CD8-positive, alpha-beta memory T cell (primary cell): ENCODE measurements around the gene ZNF420. TPM values are rescaled to one million over a fixed set of nuclear protein-coding genes. Genes with fewer than 3 reads are reported as not detected.
"Not testable (repeated sequence)": the region's sequence is repeated elsewhere in the genome, so short reads cannot be mapped to it uniquely, and the experiment has no call there.

Experiments used
- CTCF ChIA-PET: fragments of 350-600 bp; sonication (Branson Sonifier 250); formaldehyde crosslinking; loops from one replicate; lab custom pipeline; 2021; ENCODE audit warnings: antibody characterized with exemption; lab: Charles Lee
- POLR2A ChIA-PET: fragments of 350-600 bp; sonication (Branson Sonifier 250); formaldehyde crosslinking; loops from one replicate; lab custom pipeline; 2021; ENCODE audit warnings: antibody characterized with exemption; lab: Charles Lee
- DNase-seq, 5 donors: peaks; one replicate each; pipeline versions ENCODE4 v3.0.0 to v3.0.0-alpha.2; 2020 to 2022; ENCODE audit warnings: mixed read lengths in 1 of 5
- H3K27ac ChIP-seq: one replicate; pipeline ENCODE4 v1.7.0; 2013; ENCODE audit warnings: low read depth, mild to moderate bottlenecking, low read length, moderate library complexity
- H3K27me3 ChIP-seq: 2 replicates; pipeline ENCODE4 v1.7.0; 2013; ENCODE audit warnings: low read length, mild to moderate bottlenecking; ENCODE audit not compliant: insufficient read depth, poor library complexity, severe bottlenecking
- H3K36me3 ChIP-seq: 2 replicates; pipeline ENCODE4 v1.7.0; 2013; ENCODE audit warnings: mild to moderate bottlenecking, low read length, moderate library complexity; ENCODE audit not compliant: insufficient read depth
- H3K4me1 ChIP-seq: 2 replicates; pipeline ENCODE4 v1.7.0; 2013; ENCODE audit warnings: mild to moderate bottlenecking, low read length, moderate library complexity; ENCODE audit not compliant: insufficient read depth
- H3K4me3 ChIP-seq: 2 replicates; pipeline ENCODE4 v1.7.0; 2013; ENCODE audit warnings: mild to moderate bottlenecking, low read length
- H3K9me3 ChIP-seq: 2 replicates; pipeline ENCODE4 v1.7.0; 2013; ENCODE audit warnings: mild to moderate bottlenecking, low read length
- H3K27ac Mint-ChIP-seq, 8 donors: one replicate each; pipeline ENCODE4 v1.8.0; 2020 to 2021; ENCODE audit warnings: mixed read lengths in 8 of 8, mild to moderate bottlenecking in 6 of 8, inconsistent platforms in 3 of 8, moderate library complexity in 3 of 8
- H3K27me3 Mint-ChIP-seq, 2 donors: one replicate each; pipeline ENCODE4 v1.8.0; 2020 to 2021; ENCODE audit warnings: mixed read lengths in 2 of 2, mild to moderate bottlenecking in 1 of 2, moderate library complexity in 1 of 2
- H3K36me3 Mint-ChIP-seq, 3 donors: one replicate each; pipeline ENCODE4 v1.8.0; 2020 to 2021; ENCODE audit warnings: mixed read lengths in 3 of 3, inconsistent platforms in 1 of 3, mild to moderate bottlenecking in 1 of 3
- H3K4me1 Mint-ChIP-seq, 3 donors: one replicate each; pipeline ENCODE4 v1.8.0; 2020 to 2021; ENCODE audit warnings: mixed read lengths in 3 of 3, inconsistent platforms in 1 of 3, mild to moderate bottlenecking in 1 of 3
- H3K4me3 Mint-ChIP-seq, 7 donors: one replicate each; pipeline ENCODE4 v1.8.0; 2020 to 2021; ENCODE audit warnings: mixed read lengths in 7 of 7, mild to moderate bottlenecking in 6 of 7, moderate library complexity in 4 of 7, inconsistent platforms in 2 of 7
- H3K9me3 Mint-ChIP-seq, 5 donors: one replicate each; pipeline ENCODE4 v1.8.0; 2020 to 2022; ENCODE audit warnings: mixed read lengths in 5 of 5, mild to moderate bottlenecking in 3 of 5, moderate library complexity in 2 of 5, inconsistent platforms in 1 of 5
- polyA plus RNA-seq: library from polyadenylated mRNA; unstranded; fragments of 300-500 nt; fragmentation: Illumina TruSeq; gene quantifications from one replicate; pipeline ENCODE4 v1.2.3, GENCODE V29; 2021
- total RNA-seq, 2 experiments: library from RNA; stranded (reverse); gene quantifications; one replicate each; pipeline ENCODE4 v1.2.3, GENCODE V29; 2021

ZNF420 gene
- 10 to 100 TPM; 15.6 to 19.2 TPM for total RNA-seq
- polyA plus RNA-seq: 24.7 TPM

- H3K4me1 ChIP-seq: peaks cover 18% of the 10 kb centered on the region
- H3K4me3 Mint-ChIP-seq: peak within 1 kb of the TSS; percentile 90 to 99 (median 98)
- ChIA-PET POLR2A (interaction anchor here (0.5 to 1.4 kb wide), 9 partner anchors 94 to 863 kb away, joined by 3 to 6 read pairs (median 4); partner anchors contain the start of genes ZNF146, ZNF382, ZNF527 and ZNF540), CTCF (interaction anchor here (0.8 to 1.0 kb wide), 2 partner anchors 9 to 702 kb away, joined by 3 to 4 read pairs; partner anchors contain the start of gene ZNF573)
- no peaks in the 10 kb centered on the region for H3K36me3 ChIP-seq
- H3K27me3 ChIP-seq: no peaks in the 10 kb centered on the region
- peaks cover 37 to 45% (median 40%) of the 10 kb centered on the region in 3 donors for H3K4me1 Mint-ChIP-seq
- H3K27me3 Mint-ChIP-seq: no peaks in the 10 kb centered on the region
- peak within 1 kb of the TSS; percentile 87 for H3K4me3 ChIP-seq
- H3K36me3 Mint-ChIP-seq: peaks cover 12 to 28% (median 26%) of the 10 kb centered on the region in 3 donors
- peaks cover 3% of the 10 kb centered on the region for H3K9me3 ChIP-seq
- H3K27ac ChIP-seq: peak within 1 kb of the TSS; percentile 69
- peaks cover 2 to 21% (median 16%) of the 10 kb centered on the region in 5 donors for H3K9me3 Mint-ChIP-seq
- peak; percentile 79 to 92 (median 87) for DNase-seq
- peak within 1 kb of the TSS; percentile 75 to 98 (median 96) for H3K27ac Mint-ChIP-seq
Observed at GRCh38 chr19:37077934-37078716, at the start of gene ZNF420. Gene ZNF420 (plus strand): TSS chr19:37078433. CDS start chr19:37089119, 10,686 bp downstream.

- ChIA-PET CTCF (no interaction called here), POLR2A (no interaction called here)
- Histone ChIP-seq H3K4me1 (no peaks in the 10 kb centered on the region), H3K27me3 (no peaks in the 10 kb centered on the region), H3K27ac (no peak overlapping the region), H3K36me3 (no peaks in the 10 kb centered on the region), H3K9me3 (no peaks in the 10 kb centered on the region), H3K4me3 (no peak overlapping the region)
- Mint-ChIP-seq H3K27ac (no peak overlapping the region), H3K36me3 (peaks cover 3 to 4% (median 3%) of the 10 kb centered on the region in 3 donors), H3K4me3 (no peak overlapping the region), H3K27me3 (no peaks in the 10 kb centered on the region), H3K4me1 (no peaks in the 10 kb centered on the region), H3K9me3 (peaks cover 25 to 58% (median 40%) of the 10 kb centered on the region in 5 donors)
- DNase-seq: no peak
Observed at GRCh38 chr19:37045140-37045539, 33.1 kb upstream of the ZNF420 start.

GRCh38 chr19:37055330-37055729 is 22.9 kb upstream of the ZNF420 start:
- H3K4me3 Mint-ChIP-seq: no peak overlapping the region
- Histone ChIP-seq H3K4me3 (no peak overlapping the region), H3K9me3 (no peaks in the 10 kb centered on the region), H3K27ac (no peak overlapping the region), H3K4me1 (no peaks in the 10 kb centered on the region), H3K36me3 (no peaks in the 10 kb centered on the region), H3K27me3 (no peaks in the 10 kb centered on the region)
- ChIA-PET POLR2A (no interaction called here), CTCF (no interaction called here)
- H3K27me3 Mint-ChIP-seq: no peaks in the 10 kb centered on the region
- no peaks in the 10 kb centered on the region for H3K4me1 Mint-ChIP-seq
- H3K9me3 Mint-ChIP-seq: peaks cover 21 to 71% (median 56%) of the 10 kb centered on the region in 5 donors
- no peak for DNase-seq
- peaks cover 2 to 26% (median 10%) of the 10 kb centered on the region in 3 donors for H3K36me3 Mint-ChIP-seq
- no peak overlapping the region for H3K27ac Mint-ChIP-seq

- DNase-seq: no peak
- H3K9me3 ChIP-seq: no peaks in the 10 kb centered on the region
Observed at GRCh38 chr19:37056776-37057175, 21.5 kb upstream of the ZNF420 start.

GRCh38 chr19:37059142-37059541 is 19.1 kb upstream of the ZNF420 start:
- POLR2A ChIA-PET: no interaction called here
- no peak for DNase-seq
- H3K4me1 Mint-ChIP-seq: no peaks in the 10 kb centered on the region
- Histone ChIP-seq H3K9me3 (peaks cover 4% of the 10 kb centered on the region), H3K27ac (no peak overlapping the region), H3K27me3 (no peaks in the 10 kb centered on the region), H3K36me3 (no peaks in the 10 kb centered on the region), H3K4me3 (no peak overlapping the region), H3K4me1 (no peaks in the 10 kb centered on the region)
- peaks cover 4 to 33% (median 7%) of the 10 kb centered on the region in 3 donors for H3K36me3 Mint-ChIP-seq
- no peak overlapping the region for H3K4me3 Mint-ChIP-seq
- CTCF ChIA-PET: no interaction called here
- H3K27ac Mint-ChIP-seq: no peak overlapping the region
- H3K9me3 Mint-ChIP-seq: peaks cover 26 to 76% (median 60%) of the 10 kb centered on the region in 5 donors
- H3K27me3 Mint-ChIP-seq: peaks cover 0 to 3% of the 10 kb centered on the region in 2 donors

More at GRCh38 chr19:37056776-37057175, 21.5 kb upstream of the ZNF420 start:
- Mint-ChIP-seq H3K9me3 (peaks cover 28 to 72% (median 53%) of the 10 kb centered on the region in 5 donors), H3K27me3 (peaks cover 0 to 3% of the 10 kb centered on the region in 2 donors), H3K4me3 (no peak overlapping the region), H3K36me3 (peaks cover 4 to 25% (median 7%) of the 10 kb centered on the region in 3 donors), H3K27ac (no peak overlapping the region), H3K4me1 (no peaks in the 10 kb centered on the region)
- ChIA-PET CTCF (no interaction called here), POLR2A (no interaction called here)
- Histone ChIP-seq H3K27me3 (no peaks in the 10 kb centered on the region), H3K4me3 (no peak overlapping the region), H3K4me1 (no peaks in the 10 kb centered on the region), H3K36me3 (no peaks in the 10 kb centered on the region), H3K27ac (no peak overlapping the region)

- CTCF ChIA-PET, H3K27me3 Mint-ChIP-seq, H3K36me3 ChIP-seq, H3K27me3 ChIP-seq, H3K4me3 Mint-ChIP-seq, H3K9me3 ChIP-seq, H3K4me1 Mint-ChIP-seq, DNase-seq, H3K4me1 ChIP-seq, H3K4me3 ChIP-seq, POLR2A ChIA-PET, H3K27ac ChIP-seq, H3K27ac Mint-ChIP-seq: not testable (repeated sequence)
- peaks cover 44 to 76% (median 60%) of the 10 kb centered on the region in 5 donors for H3K9me3 Mint-ChIP-seq
- H3K36me3 Mint-ChIP-seq: peaks cover 6 to 39% (median 14%) of the 10 kb centered on the region in 3 donors
Observed at GRCh38 chr19:37064886-37065285, 13.3 kb upstream of the ZNF420 start.

- Mint-ChIP-seq H3K9me3 (peaks cover 5 to 18% (median 15%) of the 10 kb centered on the region in 5 donors), H3K4me1 (peaks cover 21 to 22% (median 22%) of the 10 kb centered on the region in 3 donors), H3K4me3 (no peak overlapping the region), H3K27ac (no peak overlapping the region), H3K36me3 (peaks cover 4 to 8% (median 6%) of the 10 kb centered on the region in 3 donors), H3K27me3 (no peaks in the 10 kb centered on the region)
- Histone ChIP-seq H3K9me3 (no peaks in the 10 kb centered on the region), H3K4me1 (peaks cover 12% of the 10 kb centered on the region), H3K27ac (no peak overlapping the region), H3K36me3 (no peaks in the 10 kb centered on the region), H3K27me3 (no peaks in the 10 kb centered on the region), H3K4me3 (no peak overlapping the region)
- DNase-seq: no peak
- POLR2A ChIA-PET: no interaction called here
- CTCF ChIA-PET: no interaction called here
Observed at GRCh38 chr19:37074111-37074510, 4.1 kb upstream of the ZNF420 start.

- Histone ChIP-seq H3K4me3 (no peak overlapping the region), H3K4me1 (peaks cover 18% of the 10 kb centered on the region), H3K27me3 (no peaks in the 10 kb centered on the region), H3K27ac (no peak overlapping the region), H3K9me3 (no peaks in the 10 kb centered on the region), H3K36me3 (no peaks in the 10 kb centered on the region)
- POLR2A ChIA-PET: no interaction called here
- H3K4me3 Mint-ChIP-seq: peak overlapping the region in 1 of 7 donors; percentile 1
- peaks cover 0 to 13% (median 8%) of the 10 kb centered on the region in 5 donors for H3K9me3 Mint-ChIP-seq
- no peak for DNase-seq
- H3K27me3 Mint-ChIP-seq: no peaks in the 10 kb centered on the region
- H3K36me3 Mint-ChIP-seq: peaks cover 4 to 8% (median 6%) of the 10 kb centered on the region in 3 donors
- CTCF ChIA-PET: no interaction called here
- H3K27ac Mint-ChIP-seq: no peak overlapping the region
- H3K4me1 Mint-ChIP-seq: peaks cover 27 to 29% (median 29%) of the 10 kb centered on the region in 3 donors
Observed at GRCh38 chr19:37074819-37075362, 3.3 kb upstream of the ZNF420 start.
